DMS53 treated with DMSO at 0.1 percent for 48 hours (cell line): ENCODE data around the gene SH3D21.

Source experiments
- DNase-seq: peaks from one replicate; lab custom pipeline; 2025; ENCODE audit not compliant: unreplicated experiment; lab: John Stamatoyannopoulos, UW

The SH3D21 gene

GRCh38 chr1:36306210-36306901 lies at the start of gene SH3D21:
TSS of gene SH3D21 (plus strand) at chr1:36306368. CDS start at chr1:36306421, 53 bp downstream.
- DNase-seq = peak; percentile 68

GRCh38 chr1:36256558-36257374 lies 49.4 kb upstream of the SH3D21 start:
- DNase-seq = no peak

- DNase-seq = no peak
Measured at GRCh38 chr1:36257375-36257767, 48.8 kb upstream of the SH3D21 start.

GRCh38 chr1:36258960-36259344 lies 47.2 kb upstream of the SH3D21 start:
- no peak for DNase-seq

- DNase-seq = no peak
Measured at GRCh38 chr1:36268981-36269380, 37.2 kb upstream of the SH3D21 start.

DNA sequence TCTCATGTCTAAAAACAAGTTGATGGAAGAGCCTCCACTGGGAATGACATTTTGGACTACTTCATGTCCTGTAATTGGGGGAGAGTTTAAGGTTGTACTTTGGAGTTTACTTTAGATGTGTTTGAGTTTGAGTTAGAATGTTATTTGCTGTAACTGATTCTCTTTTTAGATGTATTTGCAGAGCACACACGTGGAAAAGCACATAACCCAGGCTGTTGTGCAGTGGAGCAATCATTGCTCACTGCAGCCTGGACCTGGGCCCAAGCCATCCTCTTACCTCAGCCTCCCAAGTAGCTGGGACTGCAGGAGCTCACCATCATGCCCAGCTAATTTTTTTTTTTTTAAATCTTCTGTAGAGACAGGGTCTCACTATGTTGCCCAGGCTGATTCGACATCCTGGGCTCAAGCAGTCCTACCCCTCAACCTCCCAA lies 36.7 kb upstream of the SH3D21 start:
- no peak for DNase-seq

- DNase-seq = no peak
Measured at GRCh38 chr1:36273024-36273423, 33.1 kb upstream of the SH3D21 start.

GRCh38 chr1:36274201-36274600 lies 32.0 kb upstream of the SH3D21 start:
- no peak for DNase-seq

GRCh38 chr1:36276688-36277087 lies 29.5 kb upstream of the SH3D21 start:
- no peak for DNase-seq

GRCh38 chr1:36279110-36279788 lies 26.9 kb upstream of the SH3D21 start:
- no peak for DNase-seq

GRCh38 chr1:36279789-36280296 lies 26.3 kb upstream of the SH3D21 start:
- no peak for DNase-seq

- DNase-seq = no peak
Measured at GRCh38 chr1:36284061-36284460, 22.1 kb upstream of the SH3D21 start.

- DNase-seq = no peak
Measured at GRCh38 chr1:36284517-36284916, 21.7 kb upstream of the SH3D21 start.

DNA sequence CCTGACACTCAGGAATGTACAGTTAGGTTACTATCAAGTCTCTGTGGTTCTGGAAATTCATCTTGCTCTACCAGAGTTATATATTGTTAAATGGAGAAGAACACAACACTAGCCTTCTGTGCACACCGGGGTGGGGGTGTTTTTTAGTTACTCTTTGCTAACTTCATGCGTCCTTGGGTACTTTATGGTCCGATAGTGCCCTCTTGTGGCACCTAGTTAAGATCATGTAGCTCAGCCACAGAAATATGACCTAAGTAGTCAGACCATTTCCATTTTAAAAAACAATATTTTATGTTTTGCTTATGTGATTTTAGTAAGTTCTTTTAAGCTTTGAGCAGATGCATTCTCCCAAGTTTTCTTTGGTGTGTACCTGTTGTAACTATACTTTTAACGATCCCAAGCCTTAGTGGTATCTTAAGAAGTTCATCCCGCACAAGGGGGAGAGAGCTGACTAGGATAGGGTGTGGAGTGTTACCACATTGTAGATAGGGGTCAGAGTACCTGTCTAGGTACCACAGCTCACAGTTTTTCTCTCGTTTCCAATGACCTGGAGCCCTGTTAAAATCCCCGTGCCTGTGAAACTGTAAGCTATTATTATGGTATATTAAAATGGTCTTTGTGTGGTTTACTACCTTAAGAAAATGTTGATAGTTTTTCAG lies 20.6 kb upstream of the SH3D21 start:
- DNase-seq = peak; percentile 56

DNA sequence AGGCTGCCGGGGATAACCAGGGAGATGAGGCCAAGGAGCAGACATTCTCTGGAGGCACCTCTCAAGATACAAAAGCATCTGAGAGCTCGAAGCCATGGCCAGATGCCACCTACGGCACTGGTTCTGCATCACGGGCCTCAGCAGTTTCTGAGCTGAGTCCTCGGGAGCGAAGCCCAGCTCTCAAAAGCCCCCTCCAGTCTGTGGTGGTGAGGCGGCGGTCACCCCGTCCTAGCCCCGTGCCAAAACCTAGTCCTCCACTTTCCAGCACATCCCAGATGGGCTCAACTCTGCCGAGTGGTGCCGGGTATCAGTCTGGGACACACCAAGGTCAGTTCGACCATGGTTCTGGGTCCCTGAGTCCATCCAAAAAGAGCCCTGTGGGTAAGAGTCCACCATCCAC lies 19.4 kb upstream of the SH3D21 start:
- no peak for DNase-seq

DNA sequence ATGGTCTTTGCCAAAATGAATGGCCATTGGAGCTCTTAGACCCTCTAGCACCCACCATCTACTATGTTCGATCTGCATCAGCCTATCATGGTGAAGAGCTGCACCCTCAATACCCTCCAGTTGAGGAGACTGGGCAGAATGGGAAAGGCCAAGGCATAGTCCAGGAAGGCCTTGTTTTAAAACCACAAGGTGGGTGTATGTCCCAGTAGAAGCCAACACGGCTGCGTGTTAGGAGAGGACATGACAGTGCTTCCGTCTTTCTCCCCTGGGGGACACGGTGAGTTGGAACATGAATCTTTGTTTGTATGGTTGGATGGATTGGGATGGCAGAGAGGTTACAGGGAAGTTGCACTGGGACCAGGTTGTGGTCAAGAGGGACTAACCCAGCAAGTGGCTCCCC lies 18.6 kb upstream of the SH3D21 start:
- DNase-seq = no peak

DNA sequence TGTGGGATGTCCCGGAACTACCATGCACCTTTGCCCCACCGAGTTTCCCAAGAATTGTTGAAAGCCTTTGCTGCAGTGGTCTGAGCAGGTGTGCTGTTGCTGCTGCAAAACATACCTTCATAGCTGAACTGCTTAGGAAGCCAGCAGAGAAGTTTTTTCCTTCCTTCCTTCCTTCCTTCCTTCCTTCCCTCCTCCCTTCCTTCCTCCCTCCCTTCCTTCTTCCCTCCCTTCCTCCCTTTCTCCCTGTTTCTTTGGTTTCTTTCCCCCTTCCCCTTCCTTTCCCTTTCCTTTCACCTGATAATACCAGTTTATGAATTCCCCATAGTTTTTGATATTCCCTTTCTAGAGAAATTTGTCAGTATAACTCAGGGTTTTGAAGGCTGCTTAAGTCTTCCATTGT lies 10.8 kb upstream of the SH3D21 start:
- no peak for DNase-seq

DNA sequence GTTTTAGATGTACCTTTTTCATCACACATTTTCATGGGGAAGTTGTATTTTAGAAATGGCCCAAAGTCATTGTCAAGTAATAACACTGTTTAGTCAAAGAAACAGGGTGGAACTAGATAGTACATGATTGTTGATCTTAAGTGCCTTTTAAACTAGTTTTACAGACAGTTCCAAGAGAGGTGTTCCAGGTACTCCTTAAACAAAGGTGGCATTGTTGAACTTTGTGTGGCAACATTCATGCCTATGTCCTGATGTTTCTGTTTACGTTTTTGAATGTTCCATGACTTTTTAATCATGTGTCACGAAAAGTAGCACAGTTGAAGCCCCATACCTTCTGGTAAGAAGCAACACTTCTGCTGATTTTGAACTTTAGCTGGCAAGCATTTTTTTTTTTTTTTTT lies 9.1 kb upstream of the SH3D21 start:
- DNase-seq = no peak

DNA sequence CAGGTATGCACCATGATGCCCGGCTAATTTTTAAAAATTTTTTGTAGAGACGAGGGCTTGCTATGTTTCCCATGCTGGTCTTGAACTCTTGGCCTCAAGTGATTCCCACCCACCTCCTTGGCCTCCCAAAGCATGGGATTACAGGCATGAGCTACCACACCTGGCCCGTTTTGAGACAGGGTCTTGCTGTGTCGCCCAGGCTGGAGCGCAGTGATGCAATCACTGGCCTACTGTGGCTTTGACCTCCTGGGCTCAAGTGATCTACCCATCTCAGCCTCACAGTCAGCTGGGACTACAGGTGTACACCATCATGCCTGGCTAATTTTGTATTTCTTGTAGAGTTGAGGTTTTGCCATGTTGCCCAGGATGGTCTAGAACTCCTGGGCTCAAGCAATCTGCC lies 7.5 kb upstream of the SH3D21 start:
- no peak for DNase-seq

DNA sequence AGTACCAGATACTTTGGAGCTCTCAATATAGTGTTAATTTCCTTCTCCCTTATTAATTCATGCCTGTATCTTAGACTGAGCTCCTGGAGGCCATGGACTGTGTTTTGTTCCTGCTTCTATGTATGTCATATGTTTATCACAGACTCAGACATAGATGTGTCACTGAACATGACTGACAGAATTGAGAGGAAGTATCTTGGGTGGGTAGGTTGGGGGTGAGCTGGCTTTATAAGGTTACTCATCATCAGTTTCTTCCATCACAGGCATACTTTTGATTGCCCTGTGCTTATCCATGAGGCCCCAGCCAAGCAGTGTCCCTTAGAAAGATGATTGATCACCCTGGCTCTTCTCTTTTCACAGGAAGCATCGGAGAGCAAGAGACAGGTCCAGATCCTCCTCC lies 5.6 kb upstream of the SH3D21 start:
- DNase-seq = no peak

- DNase-seq = no peak
Measured at GRCh38 chr1:36301220-36301619, 4.9 kb upstream of the SH3D21 start.
